Spleen (tissue), 11 donors: ENCODE results near the gene TIPARP. TPM values are rescaled to one million over a fixed set of nuclear protein-coding genes. Genes with fewer than 3 reads are reported as not detected.
A peak's percentile ranks its signal among the peaks of the same experiment; 100 is the strongest.

Experiments
- DNase-seq: peaks from one replicate; pipeline ENCODE4 v3.0.0-alpha.2; 2020
- H3K27ac ChIP-seq, 8 donors: fragments of 200-600 bp; sonication (generic) in 7 of 8; 1 replicate in 4 of 8; 2 replicates in 4 of 8; pipeline versions ENCODE4 v1.5.0 to v1.8.0; 2016 to 2021; ENCODE audit warnings: inconsistent platforms in 4 of 8, mild to moderate bottlenecking in 4 of 8, moderate library complexity in 1 of 8
- H3K27me3 ChIP-seq, 7 donors: fragments of 200-600 bp; sonication (generic) in 6 of 7; replicated peaks in 1 of 7; 1 replicate in 4 of 7; 2 replicates in 3 of 7; pipeline versions ENCODE4 v1.5.0 to v1.8.0; 2016 to 2021; ENCODE audit warnings: inconsistent platforms in 3 of 7, mild to moderate bottlenecking in 1 of 7
- H3K36me3 ChIP-seq, 6 donors: fragments of 200-600 bp; sonication (generic) in 5 of 6; 1 replicate in 4 of 6; 2 replicates in 2 of 6; pipeline versions ENCODE4 v1.5.0 to v1.8.0; 2016 to 2021; ENCODE audit warnings: inconsistent platforms in 2 of 6
- H3K4me1 ChIP-seq, 6 donors: fragments of 200-600 bp; sonication (generic) in 5 of 6; 1 replicate in 3 of 6; 2 replicates in 3 of 6; pipeline versions ENCODE4 v1.5.0 to v1.8.0; 2016 to 2021; ENCODE audit warnings: inconsistent platforms in 3 of 6
- H3K4me3 ChIP-seq, 8 donors: fragments of 200-600 bp; sonication (generic) in 7 of 8; 1 replicate in 4 of 8; 2 replicates in 4 of 8; pipeline versions ENCODE4 v1.5.0 to v1.8.0; 2016 to 2021; ENCODE audit warnings: inconsistent platforms in 4 of 8, mild to moderate bottlenecking in 4 of 8, moderate library complexity in 2 of 8
- H3K9me3 ChIP-seq, 8 donors: fragments of 200-600 bp; sonication (generic) in 7 of 8; 1 replicate in 4 of 8; 2 replicates in 4 of 8; pipeline versions ENCODE4 v1.5.0 to v1.8.0; 2016 to 2021; ENCODE audit warnings: inconsistent platforms in 4 of 8
- POLR2A ChIP-seq, 3 donors: fragments of 450-650 bp; IDR thresholded peaks; one replicate each; pipeline ENCODE4 v1.5.1; 2017; ENCODE audit warnings: antibody characterized with exemption in 3 of 3, mild to moderate bottlenecking in 1 of 3
- POLR2AphosphoS5 ChIP-seq, 3 donors: sonication (generic); formaldehyde crosslinking; IDR thresholded peaks; one replicate each; pipeline ENCODE4 v1.5.1; 2017; ENCODE audit warnings: antibody characterized with exemption in 3 of 3
- WGBS, 5 donors: extraction: QIAGEN DNeasy Blood & Tissue Kit in 3 of 5; methylation state at CpG; one replicate each; pipeline versions ENCODE4 v1.1.5 to v1.1.7; 2013 to 2018; 5-methylcytosine and 5-hydroxymethylcytosine counted together
- intact Hi-C: fragments of 100-400 bp; cut with DNase I; formaldehyde crosslinking; loops from one replicate; pipeline ENCODE4 v1.15.0; 2023; ENCODE audit warnings: low total_unique reads
- polyA plus RNA-seq, 3 donors: library from polyadenylated mRNA; stranded (reverse); fragments of 200-250 nt; gene quantifications; one replicate each; pipeline ENCODE4 v1.2.1, GENCODE V29; 2013
- total RNA-seq, 7 donors: library from RNA; depleted of rRNA in 3 of 7; stranded (reverse); fragments of >200 nt in 3 of 7; fragmentation: NEBNext Ultra II Directional in 4 of 7; extraction: Animal tissue kit (Norgen Biotek cat#: 25700) in 4 of 7; gene quantifications; one replicate each; pipeline versions ENCODE4 v1.1.0 to v1.2.1, GENCODE V29; 2016 to 2021
- TF ChIP-seq, protein P1 (sequence below), 11 experiments: fragments of 200-600 bp in 7 of 11; fragments of 450-650 bp in 4 of 11; sonication (generic) in 4 of 11; IDR thresholded peaks in 8 of 11; conservative IDR thresholded peaks in 3 of 11; 1 replicate in 7 of 11; 2 replicates in 4 of 11; pipeline versions ENCODE4 v1.4.0 to v1.8.0; 2016 to 2021; ENCODE audit warnings: antibody characterized with exemption in 11 of 11, inconsistent platforms in 4 of 11, mild to moderate bottlenecking in 1 of 11
- donor health status: healthy with polysubstance abuse.
- donor health status: DM: no; HTN: no; CAD: no; lungs with moderate emphysema.
- donor health status: DM: no; HTN: no; CAD: no.
- donor health status: Bipolar disorder and iron deficiency.
- donor health status: healthy.
- donor health status: DM: no; HTN: no; CAD: no.
- donor health status: DM: yes; HTN: yes; CAD: no.

TIPARP gene
- total and polyA plus RNA-seq, 10 donors = 4.5 to 39.8 (median 25.1) TPM

DNA sequence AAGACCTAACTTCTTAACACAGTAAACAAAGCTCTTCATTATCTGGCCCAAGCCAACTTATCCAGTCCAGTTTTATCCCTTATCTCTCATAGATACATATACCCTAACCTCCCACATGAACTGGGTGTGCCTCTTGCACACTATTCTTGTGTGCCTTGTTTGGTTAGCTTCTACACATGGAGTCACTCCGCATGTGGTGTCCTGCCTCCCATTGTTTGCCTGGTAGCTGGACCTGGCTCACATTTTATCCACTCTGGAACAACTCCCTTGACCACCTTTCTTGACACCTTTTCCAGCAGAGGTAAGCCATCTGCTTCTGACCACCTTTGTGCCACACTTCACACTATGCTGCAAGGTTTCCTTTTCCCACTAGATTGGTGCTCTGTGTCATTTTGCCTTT lies 15.2 kb downstream of the TIPARP start:
- intact Hi-C loops = no loop called here
- Histone ChIP-seq H3K27ac (no peak overlapping the region), H3K27me3 (no peaks in the 10 kb centered on the region), H3K4me1 (peaks cover 13 to 87% (median 59%) of the 10 kb centered on the region in 6 donors), H3K9me3 (no peaks in the 10 kb centered on the region), H3K4me3 (no peak overlapping the region), H3K36me3 (peaks cover 0 to 19% (median 9%) of the 10 kb centered on the region in 6 donors)
- DNase-seq = no peak
- TF ChIP-seq POLR2A (IDR thresholded peaks at IDR 0.05) = no peak
- WGBS, 5 donors = 0 to 41% (median 0%) methylated on average over 1 of the region's 1 CpG

DNA sequence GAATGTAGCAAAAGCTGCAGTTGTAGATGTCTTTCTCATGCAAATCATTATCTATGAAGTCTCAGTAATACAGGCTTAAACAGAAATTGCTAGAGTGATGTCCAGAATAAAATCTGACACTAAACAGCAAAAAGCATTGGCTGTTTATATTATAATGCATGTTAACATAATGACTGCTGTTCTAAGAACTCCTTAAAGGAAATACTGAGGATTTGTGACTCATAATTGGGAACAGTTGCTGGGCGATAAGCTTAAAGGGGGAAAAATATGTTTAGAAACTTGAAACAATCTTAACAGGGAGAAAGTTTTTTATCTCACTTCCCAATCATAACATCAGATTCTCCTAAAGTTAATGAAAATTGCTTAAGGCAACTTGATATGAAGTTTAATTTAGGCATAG lies 17.5 kb downstream of the TIPARP start:
- TF ChIP-seq POLR2A (IDR thresholded peaks at IDR 0.05) (no peak), POLR2AphosphoS5 (IDR thresholded peaks at IDR 0.05) (no peak)
- TF ChIP-seq, protein P1, sequence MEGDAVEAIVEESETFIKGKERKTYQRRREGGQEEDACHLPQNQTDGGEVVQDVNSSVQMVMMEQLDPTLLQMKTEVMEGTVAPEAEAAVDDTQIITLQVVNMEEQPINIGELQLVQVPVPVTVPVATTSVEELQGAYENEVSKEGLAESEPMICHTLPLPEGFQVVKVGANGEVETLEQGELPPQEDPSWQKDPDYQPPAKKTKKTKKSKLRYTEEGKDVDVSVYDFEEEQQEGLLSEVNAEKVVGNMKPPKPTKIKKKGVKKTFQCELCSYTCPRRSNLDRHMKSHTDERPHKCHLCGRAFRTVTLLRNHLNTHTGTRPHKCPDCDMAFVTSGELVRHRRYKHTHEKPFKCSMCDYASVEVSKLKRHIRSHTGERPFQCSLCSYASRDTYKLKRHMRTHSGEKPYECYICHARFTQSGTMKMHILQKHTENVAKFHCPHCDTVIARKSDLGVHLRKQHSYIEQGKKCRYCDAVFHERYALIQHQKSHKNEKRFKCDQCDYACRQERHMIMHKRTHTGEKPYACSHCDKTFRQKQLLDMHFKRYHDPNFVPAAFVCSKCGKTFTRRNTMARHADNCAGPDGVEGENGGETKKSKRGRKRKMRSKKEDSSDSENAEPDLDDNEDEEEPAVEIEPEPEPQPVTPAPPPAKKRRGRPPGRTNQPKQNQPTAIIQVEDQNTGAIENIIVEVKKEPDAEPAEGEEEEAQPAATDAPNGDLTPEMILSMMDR (IDR thresholded peaks at IDR 0.05 in 8 of 11, conservative IDR thresholded peaks at IDR 0.05 in 3 of 11) = no peak
- no peak overlapping the region for H3K4me3 ChIP-seq
- no peaks in the 10 kb centered on the region for H3K9me3 ChIP-seq
- H3K27ac ChIP-seq = no peak overlapping the region
- H3K27me3 ChIP-seq = no peaks in the 10 kb centered on the region
- H3K4me1 ChIP-seq = peaks cover 6 to 64% (median 36%) of the 10 kb centered on the region in 6 donors
- DNase-seq = no peak
- intact Hi-C loops = no loop called here
- peaks cover 0 to 42% (median 29%) of the 10 kb centered on the region in 6 donors for H3K36me3 ChIP-seq
- WGBS, 5 donors = 69 to 84% (median 76%) methylated on average over 1 of the region's 1 CpG

DNA sequence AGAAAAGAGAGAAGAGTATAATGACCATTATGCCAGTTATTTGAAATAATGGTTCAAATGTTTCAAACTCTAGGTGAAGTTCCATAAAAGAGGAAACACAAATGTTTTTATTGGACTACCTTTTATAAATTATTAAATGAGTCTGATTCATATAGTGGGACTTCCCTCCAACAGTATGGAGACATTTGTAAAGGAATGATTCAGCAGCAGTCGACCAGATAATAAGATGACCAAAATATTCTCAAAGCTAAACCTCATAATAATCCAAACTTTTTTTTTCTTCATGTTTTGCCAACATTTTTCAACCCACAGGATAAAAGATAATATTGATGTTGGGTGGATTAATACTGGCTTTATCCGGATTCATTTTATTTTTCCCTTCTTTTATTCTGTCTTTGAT lies 18.8 kb downstream of the TIPARP start:
- Histone ChIP-seq H3K27ac (no peak overlapping the region), H3K36me3 (peaks cover 0 to 54% (median 36%) of the 10 kb centered on the region in 6 donors), H3K27me3 (no peaks in the 10 kb centered on the region), H3K4me3 (no peak overlapping the region), H3K4me1 (peaks cover 6 to 51% (median 27%) of the 10 kb centered on the region in 6 donors), H3K9me3 (no peaks in the 10 kb centered on the region)
- intact Hi-C loops = no loop called here
- WGBS, 5 donors = 80 to 88% (median 81%) methylated on average over 2 of the region's 2 CpGs
- TF ChIP-seq, protein P1 (IDR thresholded peaks at IDR 0.05 in 8 of 11, conservative IDR thresholded peaks at IDR 0.05 in 3 of 11) = no peak
- no peak for TF ChIP-seq POLR2A (IDR thresholded peaks at IDR 0.05)
- TF ChIP-seq POLR2AphosphoS5 (IDR thresholded peaks at IDR 0.05) = no peak
- DNase-seq = no peak

DNA sequence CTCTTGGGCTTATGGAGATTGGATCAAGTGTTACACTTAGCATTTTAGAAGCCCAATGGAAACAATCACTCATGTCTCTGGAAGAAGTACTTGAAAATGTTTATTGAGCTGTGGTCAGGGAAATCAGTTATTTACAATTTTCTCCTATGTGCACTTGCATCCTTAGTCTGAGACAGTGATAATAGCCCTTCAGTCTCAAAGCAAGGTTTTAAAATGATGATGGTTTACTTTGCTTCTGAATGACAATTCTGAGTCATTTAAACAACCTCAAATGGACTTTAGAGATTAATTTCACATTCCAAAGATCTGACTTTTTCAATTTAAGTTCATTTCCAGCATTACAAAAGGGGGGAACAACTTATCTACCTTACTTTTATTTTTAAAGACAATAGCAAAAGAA lies 20.1 kb downstream of the TIPARP start:
- no peak for DNase-seq
- H3K4me1 ChIP-seq = peaks cover 6 to 37% (median 21%) of the 10 kb centered on the region in 6 donors
- no peaks in the 10 kb centered on the region for H3K9me3 ChIP-seq
- H3K4me3 ChIP-seq = no peak overlapping the region
- no peak overlapping the region for H3K27ac ChIP-seq
- H3K36me3 ChIP-seq = peaks cover 0 to 63% (median 39%) of the 10 kb centered on the region in 6 donors
- no peaks in the 10 kb centered on the region for H3K27me3 ChIP-seq
- TF ChIP-seq POLR2A (IDR thresholded peaks at IDR 0.05) = no peak
- no peak for TF ChIP-seq POLR2AphosphoS5 (IDR thresholded peaks at IDR 0.05)
- TF ChIP-seq, protein P1 (IDR thresholded peaks at IDR 0.05 in 8 of 11, conservative IDR thresholded peaks at IDR 0.05 in 3 of 11) = no peak
- intact Hi-C loops = no loop called here

DNA sequence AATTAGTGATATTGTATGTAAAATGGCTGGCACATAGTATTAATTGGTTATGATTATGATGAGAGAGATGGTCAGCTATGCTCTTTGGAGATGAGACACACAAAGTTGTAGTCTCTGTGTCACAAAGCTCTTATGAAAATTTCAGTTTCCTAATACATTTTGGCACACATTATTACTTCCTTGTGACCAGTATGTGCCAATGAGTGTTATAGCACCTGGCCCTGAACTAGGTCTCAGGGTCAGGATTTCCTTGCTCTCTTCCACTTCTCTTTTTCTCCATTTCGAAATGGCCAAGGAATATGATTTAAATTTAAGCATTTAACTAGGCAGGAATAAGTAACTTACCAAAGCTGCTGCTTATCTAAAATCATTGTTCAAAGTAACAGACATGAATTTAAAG lies 28.0 kb downstream of the TIPARP start:
- WGBS, 5 donors = 23 to 52% (median 31%) methylated on average over 1 of the region's 1 CpG
- no peaks in the 10 kb centered on the region for H3K9me3 ChIP-seq
- TF ChIP-seq, protein P1 (IDR thresholded peaks at IDR 0.05 in 8 of 11, conservative IDR thresholded peaks at IDR 0.05 in 3 of 11) = no peak
- TF ChIP-seq POLR2A (IDR thresholded peaks at IDR 0.05) (no peak), POLR2AphosphoS5 (IDR thresholded peaks at IDR 0.05) (peak in 1 of 3 donors; percentile 39)
- peaks cover 0 to 90% (median 29%) of the 10 kb centered on the region in 6 donors for H3K36me3 ChIP-seq
- peaks cover 0 to 54% (median 31%) of the 10 kb centered on the region in 6 donors for H3K4me1 ChIP-seq
- no peak overlapping the region for H3K4me3 ChIP-seq
- no peak for DNase-seq
- H3K27ac ChIP-seq = peak overlapping the region in 4 of 8 donors; percentile 38 to 64 (median 51)
- intact Hi-C loops = no loop called here
- no peaks in the 10 kb centered on the region for H3K27me3 ChIP-seq
